GM12878 (cell line): ENCODE results near the gene TTC33. TPM values are rescaled to one million over a fixed set of nuclear protein-coding genes. Genes with fewer than 3 reads are reported as not detected.

Source experiments
- ATAC-seq: fragments of 200-7000 bp; cut with Tn5 transposase; 3 replicates; pipeline ENCODE4 v1.9.1; 2020; ENCODE audit warnings: mild to moderate bottlenecking, moderate library complexity
- BruUV-seq: library from RNA; stranded (reverse); fragments of 400-500 nt; replicated peaks from 2 replicates; lab custom pipeline; 2021; lab: Mats Ljungman, UMichigan
- CTCF ChIA-PET: fragments of 300-600 bp; sonication (Branson Sonifier 250); formaldehyde crosslinking; extraction: SDS; loops from one replicate; lab custom pipeline; 2021; ENCODE audit warnings: inconsistent platforms; lab: Yijun Ruan, JAX
- POLR2A ChIA-PET: fragments of 350-600 bp; formaldehyde crosslinking; extraction: SDS; loops from one replicate; lab custom pipeline; 2021; ENCODE audit warnings: inconsistent platforms; lab: Charles Lee
- RAD21 ChIA-PET: fragments of 300-600 bp; sonication (Branson Sonifier 250); formaldehyde crosslinking; loops from one replicate; lab custom pipeline; 2023; ENCODE audit warnings: antibody characterized with exemption; ENCODE audit not compliant: unreplicated experiment; lab: Charles Lee
- SMC1A ChIA-PET: fragments of 300-600 bp; sonication (Branson Sonifier 250); formaldehyde crosslinking; loops from one replicate; lab custom pipeline; 2023; ENCODE audit not compliant: unreplicated experiment, uncharacterized antibody; lab: Charles Lee
- DNase-seq: peaks from one replicate; pipeline ENCODE4 v3.0.0-alpha.2; 2011; ENCODE audit warnings: low read depth, low spot score
- FAIRE-seq: peaks from 3 replicates; lab custom pipeline; 2011; peaks lifted over from hg19 to GRCh38; lab: Jason Lieb, UNC
- H2AFZ ChIP-seq: 2 replicates; pipeline ENCODE4 v1.6.0; 2011; ENCODE audit warnings: low read depth, low read length, control low read depth; ENCODE audit not compliant: control insufficient read depth
- H3K27ac ChIP-seq: 2 replicates; pipeline ENCODE4 v1.5.1; 2011; ENCODE audit warnings: control low read depth; ENCODE audit not compliant: control insufficient read depth, insufficient read depth
- H3K27me3 ChIP-seq, 2 experiments: replicated peaks in 1 of 2; 2 replicates each; pipeline versions ENCODE4 v1.6.0 to v1.6.1; 2011; ENCODE audit warnings: low read length in 1 of 2; ENCODE audit not compliant: control insufficient read depth in 2 of 2, insufficient read depth in 2 of 2
- H3K36me3 ChIP-seq, 2 experiments: 2 replicates each; pipeline ENCODE4 v1.5.1; 2011; ENCODE audit warnings: low read length in 1 of 2; ENCODE audit not compliant: control insufficient read depth in 2 of 2, insufficient read depth in 2 of 2
- H3K4me1 ChIP-seq: 2 replicates; pipeline ENCODE4 v1.6.1; 2011; ENCODE audit warnings: mild to moderate bottlenecking, low read length, moderate library complexity, mixed read lengths; ENCODE audit not compliant: control insufficient read depth, insufficient read depth
- H3K4me2 ChIP-seq: 2 replicates; pipeline ENCODE4 v1.6.0; 2011; ENCODE audit warnings: control low read depth; ENCODE audit not compliant: control insufficient read depth, insufficient read depth
- H3K4me3 ChIP-seq: fragments of 200-600 bp; sonication (generic); 2 replicates; pipeline ENCODE4 v1.5.1; 2016
- H3K79me2 ChIP-seq: 2 replicates; pipeline ENCODE4 v1.6.0; 2011; ENCODE audit warnings: low read length; ENCODE audit not compliant: control insufficient read depth, insufficient read depth
- H3K9ac ChIP-seq: 2 replicates; pipeline ENCODE4 v1.8.0; 2011; ENCODE audit warnings: low read length, control low read depth, mixed read lengths; ENCODE audit not compliant: control insufficient read depth, insufficient read depth
- H3K9me3 ChIP-seq: replicated peaks from 3 replicates; pipeline ENCODE4 v1.5.1; 2011; ENCODE audit warnings: mild to moderate bottlenecking, low read length; ENCODE audit not compliant: control insufficient read depth, insufficient read depth
- H4K20me1 ChIP-seq: 2 replicates; pipeline ENCODE4 v1.6.0; 2011; ENCODE audit not compliant: control insufficient read depth, insufficient read depth
- BACH1 ChIP-seq: fragments of 450-650 bp; IDR thresholded peaks from 2 replicates; pipeline ENCODE4 v1.6.1; 2017; ENCODE audit warnings: mild to moderate bottlenecking, borderline replicate concordance
- CHD1 ChIP-seq: IDR thresholded peaks from 2 replicates; pipeline ENCODE4 v1.6.1; 2012; ENCODE audit warnings: low read depth, low read length, improper control_type of control experiment
- EED ChIP-seq: sonication (generic); IDR thresholded peaks from 2 replicates; pipeline ENCODE4 v1.6.1; 2016; ENCODE audit warnings: antibody characterized with exemption, low read depth
- GABPA ChIP-seq: IDR thresholded peaks from 2 replicates; pipeline ENCODE4 v1.6.1; 2014; ENCODE audit warnings: antibody characterized with exemption, low read depth, mild to moderate bottlenecking, inconsistent platforms
- GATAD2B ChIP-seq: fragments of 450-650 bp; conservative IDR thresholded peaks from 2 replicates; pipeline ENCODE4 v1.6.1; 2017; ENCODE audit warnings: low read depth, mild to moderate bottlenecking, moderate library complexity
- POLR2AphosphoS2 ChIP-seq: IDR thresholded peaks from 2 replicates; pipeline ENCODE4 v1.6.1; 2011; ENCODE audit warnings: low read depth, mild to moderate bottlenecking, low read length, improper control_type of control experiment, moderate library complexity
- RB1 ChIP-seq: fragments of 450-650 bp; formaldehyde crosslinking; IDR thresholded peaks from 2 replicates; pipeline ENCODE4 v1.6.1; 2017; ENCODE audit warnings: mild to moderate bottlenecking, borderline replicate concordance
- RCOR1 ChIP-seq: conservative IDR thresholded peaks from 2 replicates; pipeline ENCODE4 v1.6.1; 2012; ENCODE audit warnings: low read depth, low read length, improper control_type of control experiment
- RFX5 ChIP-seq: IDR thresholded peaks from 2 replicates; pipeline ENCODE4 v1.6.1; 2011; ENCODE audit warnings: low read depth, low read length, improper control_type of control experiment
- RUNX3 ChIP-seq: IDR thresholded peaks from 2 replicates; pipeline ENCODE4 v1.6.1; 2012; ENCODE audit warnings: low read length, inconsistent platforms
- ZNF24 ChIP-seq: fragments of 450-650 bp; IDR thresholded peaks from 2 replicates; pipeline ENCODE4 v1.6.1; 2017; ENCODE audit warnings: antibody characterized with exemption, mild to moderate bottlenecking
- ZNF274 ChIP-seq: IDR thresholded peaks from one replicate; pipeline ENCODE4 v1.8.0; 2011; ENCODE audit not compliant: insufficient read length, insufficient read depth
- WGBS: methylation state at CpG from one replicate; pipeline ENCODE4 v1.1.6; 2016; ENCODE audit warnings: low lambda C conversion rate; ENCODE audit not compliant: insufficient replicate concordance, insufficient coverage; ENCODE audit errors: missing lambda C conversion rate; 5-methylcytosine and 5-hydroxymethylcytosine counted together
- in situ Hi-C: fragments of 300-500 bp; cut with MboI; formaldehyde crosslinking; loops from 9 replicates; pipeline ENCODE4 v1.14.3; 2018; ENCODE audit warnings: mixed read lengths
- intact Hi-C: fragments of 100-400 bp; cut with micrococcal nuclease; formaldehyde crosslinking; loops from one replicate; pipeline ENCODE4 v1.14.2; 2022; ENCODE audit not compliant: unreplicated experiment
- polyA plus RNA-seq, 11 experiments: library from polyadenylated mRNA; depleted of rRNA in 4 of 11; unstranded in 6 of 11; stranded (reverse) in 5 of 11; fragments of >200 nt; fragmentation: Nextera tagmentation in 4 of 11; fragmentation: Illumina TruSeq in 1 of 11; extraction: Ambion mirVana in 4 of 11; extraction: Trizol in 1 of 11; gene quantifications; 1 replicate in 1 of 11; 2 replicates in 10 of 11; pipeline versions ENCODE4 v1.2.1 to v1.2.3, GENCODE V29; 2011 to 2016; ENCODE audit warnings: inconsistent platforms in 2 of 11, missing spikeins in 2 of 11, low read depth in 1 of 11
- total RNA-seq, 4 experiments: library from RNA; depleted of rRNA in 3 of 4; stranded (reverse); fragments of >200 nt in 3 of 4; fragmentation: Illumina TruSeq in 1 of 4; extraction: Trizol in 1 of 4; gene quantifications; 2 replicates each; pipeline versions ENCODE4 v1.2.1 to v1.2.3, GENCODE V29; 2013 to 2021
- TF ChIP-seq, protein P1 (sequence below): IDR thresholded peaks from 2 replicates; pipeline ENCODE4 v1.6.1; 2011; ENCODE audit warnings: borderline replicate concordance, low read depth, mild to moderate bottlenecking, moderate library complexity, mixed read lengths, low read length; ENCODE audit not compliant: insufficient read depth; ENCODE audit errors: extremely low read length
- TF ChIP-seq, protein P2 (sequence below): fragments of 150-350 bp; IDR thresholded peaks from 2 replicates; pipeline ENCODE4 v1.6.1; 2014; ENCODE audit warnings: mild to moderate bottlenecking, low read depth, low read length

Gene TTC33
- total and polyA plus RNA-seq, 10 of the 15 experiments (the other 5 are each of a cell fraction or from before 2014, with no cell fraction given) = 7.9 to 22.3 (median 14.6) TPM

DNA sequence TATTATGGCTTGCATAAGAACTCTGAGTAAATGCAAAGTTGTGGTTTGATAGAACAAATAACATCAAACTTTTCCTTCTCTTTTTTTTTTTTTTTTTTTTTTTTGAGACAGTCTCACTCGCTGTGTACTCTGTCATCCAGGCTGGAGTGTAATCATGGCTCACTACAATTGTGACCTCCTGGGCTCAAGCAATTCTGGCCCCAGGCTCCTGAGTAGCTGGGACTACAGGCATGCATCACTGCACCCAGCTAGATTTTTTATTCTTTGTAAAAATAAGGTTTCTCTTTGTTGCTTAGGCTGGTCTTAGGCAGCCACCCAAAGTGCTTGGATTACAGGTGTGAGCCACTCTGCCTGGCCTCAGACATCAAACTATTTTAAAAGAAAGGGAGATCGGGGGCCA lies 95.0 kb downstream of the TTC33 start:
- no peaks in the 10 kb centered on the region for H3K4me1 ChIP-seq
- no peak overlapping the region for H3K27ac ChIP-seq
- CTCF ChIA-PET = interaction anchor here (1.8 kb wide), 1 partner anchor 10 kb away, joined by 4 read pairs; no protein-coding TSS in a partner anchor
- no peaks in the 10 kb centered on the region for H3K36me3 ChIP-seq
- WGBS = 93% methylated on average over 1 of the region's 2 CpGs
- SMC1A ChIA-PET = no interaction called here
- H3K9me3 ChIP-seq = no peaks in the 10 kb centered on the region
- no peak overlapping the region for H3K4me3 ChIP-seq
- ATAC-seq (no peak), DNase-seq (no peak)
- no peaks in the 10 kb centered on the region for H4K20me1 ChIP-seq
- no peak for TF ChIP-seq RCOR1
- TF ChIP-seq BACH1 = no peak
- TF ChIP-seq EED = no peak
- no peak for TF ChIP-seq RFX5
- TF ChIP-seq GABPA = no peak
- TF ChIP-seq, all 136 proteins: peak for 0
- in situ Hi-C loops = no loop called here
- Histone ChIP-seq H3K27me3 (no peaks in the 10 kb centered on the region), H3K79me2 (no peaks in the 10 kb centered on the region), H3K9ac (no peak overlapping the region), H2AFZ (no peak overlapping the region), H3K4me2 (no peak overlapping the region)
- POLR2A ChIA-PET = interaction anchor here (0.6 kb wide), 1 partner anchor 25 kb away, joined by 3 read pairs; no protein-coding TSS in a partner anchor
- no TSS peak for BruUV-seq
- RAD21 ChIA-PET = no interaction called here
- no peak for FAIRE-seq
- intact Hi-C loops = no loop called here

DNA sequence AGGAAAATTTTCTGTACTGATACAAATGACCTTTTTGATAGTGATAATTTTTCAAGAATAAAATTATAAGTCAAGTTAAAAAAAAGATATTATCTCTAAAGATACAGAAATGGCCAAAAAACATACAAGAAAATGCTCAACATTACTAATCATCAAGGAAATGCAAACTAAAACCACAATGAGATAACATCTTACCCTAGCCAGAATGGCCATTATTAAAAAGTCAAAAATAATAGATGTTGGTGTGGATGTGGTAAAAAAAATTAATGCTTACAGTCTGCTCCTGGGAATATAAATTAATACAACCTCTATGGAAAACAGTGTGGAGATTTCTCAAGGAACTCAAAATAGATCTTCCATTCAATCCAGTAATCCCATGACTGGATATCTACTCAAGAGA lies 99.0 kb downstream of the TTC33 start:
- intact Hi-C loops = no loop called here

More for the DNA sequence above, 99.0 kb downstream of the TTC33 start:
- Histone ChIP-seq H3K4me2 (no peak overlapping the region), H4K20me1 (no peaks in the 10 kb centered on the region), H3K36me3 (no peaks in the 10 kb centered on the region), H3K9ac (no peak overlapping the region), H3K79me2 (no peaks in the 10 kb centered on the region), H3K4me1 (peaks cover 6% of the 10 kb centered on the region), H3K27ac (no peak overlapping the region), H3K27me3 (no peaks in the 10 kb centered on the region), H3K9me3 (no peaks in the 10 kb centered on the region), H3K4me3 (no peak overlapping the region), H2AFZ (no peak overlapping the region)
- BruUV-seq = no TSS peak
- FAIRE-seq = no peak
- ChIA-PET SMC1A (interaction anchor here (0.6 to 1.3 kb wide), 2 partner anchors 32 to 293 kb away, joined by 3 read pairs; no protein-coding TSS in a partner anchor), RAD21 (no interaction called here), POLR2A (no interaction called here), CTCF (no interaction called here)
- in situ Hi-C loops = no loop called here
- no peak for TF ChIP-seq RB1
- no peak for TF ChIP-seq ZNF24
- no peak for TF ChIP-seq GATAD2B
- TF ChIP-seq CHD1 = no peak
- no peak for TF ChIP-seq POLR2AphosphoS2
- TF ChIP-seq ZNF274 = no peak
- no peak for TF ChIP-seq RUNX3
- TF ChIP-seq, protein P1, sequence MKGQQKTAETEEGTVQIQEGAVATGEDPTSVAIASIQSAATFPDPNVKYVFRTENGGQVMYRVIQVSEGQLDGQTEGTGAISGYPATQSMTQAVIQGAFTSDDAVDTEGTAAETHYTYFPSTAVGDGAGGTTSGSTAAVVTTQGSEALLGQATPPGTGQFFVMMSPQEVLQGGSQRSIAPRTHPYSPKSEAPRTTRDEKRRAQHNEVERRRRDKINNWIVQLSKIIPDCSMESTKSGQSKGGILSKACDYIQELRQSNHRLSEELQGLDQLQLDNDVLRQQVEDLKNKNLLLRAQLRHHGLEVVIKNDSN = no peak
- TF ChIP-seq, protein P2, sequence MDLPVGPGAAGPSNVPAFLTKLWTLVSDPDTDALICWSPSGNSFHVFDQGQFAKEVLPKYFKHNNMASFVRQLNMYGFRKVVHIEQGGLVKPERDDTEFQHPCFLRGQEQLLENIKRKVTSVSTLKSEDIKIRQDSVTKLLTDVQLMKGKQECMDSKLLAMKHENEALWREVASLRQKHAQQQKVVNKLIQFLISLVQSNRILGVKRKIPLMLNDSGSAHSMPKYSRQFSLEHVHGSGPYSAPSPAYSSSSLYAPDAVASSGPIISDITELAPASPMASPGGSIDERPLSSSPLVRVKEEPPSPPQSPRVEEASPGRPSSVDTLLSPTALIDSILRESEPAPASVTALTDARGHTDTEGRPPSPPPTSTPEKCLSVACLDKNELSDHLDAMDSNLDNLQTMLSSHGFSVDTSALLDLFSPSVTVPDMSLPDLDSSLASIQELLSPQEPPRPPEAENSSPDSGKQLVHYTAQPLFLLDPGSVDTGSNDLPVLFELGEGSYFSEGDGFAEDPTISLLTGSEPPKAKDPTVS = no peak
- ATAC-seq = no peak
- no peak for DNase-seq
